AG20443 (cell line): ENCODE data around the gene PLEKHG3.

Source experiments
- DNase-seq: peaks from one replicate; pipeline ENCODE4 v3.0.0; 2012; ENCODE audit warnings: low spot score, mixed read lengths

Gene PLEKHG3

GRCh38 chr14:64707661-64708060 is 3.4 kb downstream of the PLEKHG3 start:
- peak; percentile 49 for DNase-seq

- no peak for DNase-seq
Measured at GRCh38 chr14:64708148-64709004, 4.2 kb downstream of the PLEKHG3 start.

- no peak for DNase-seq
Measured at GRCh38 chr14:64709126-64709525, 4.9 kb downstream of the PLEKHG3 start.

GRCh38 chr14:64711039-64711438 is 6.8 kb downstream of the PLEKHG3 start:
- DNase-seq, result no peak

- no peak for DNase-seq
Measured at GRCh38 chr14:64713677-64714076, 9.5 kb downstream of the PLEKHG3 start.

- DNase-seq, result no peak
Measured at GRCh38 chr14:64714432-64715025, 10.3 kb downstream of the PLEKHG3 start.

- no peak for DNase-seq
Measured at GRCh38 chr14:64715146-64715627, 11.0 kb downstream of the PLEKHG3 start.

GRCh38 chr14:64715628-64716412 is 11.6 kb downstream of the PLEKHG3 start:
- no peak for DNase-seq

GRCh38 chr14:64717870-64718269 is 13.6 kb downstream of the PLEKHG3 start:
- no peak for DNase-seq

GRCh38 chr14:64718762-64719161 is 14.5 kb downstream of the PLEKHG3 start:
- no peak for DNase-seq

GRCh38 chr14:64719601-64720000 is 15.4 kb downstream of the PLEKHG3 start:
- DNase-seq, result no peak

GRCh38 chr14:64720131-64720576 is 15.9 kb downstream of the PLEKHG3 start:
- peak; percentile 56 for DNase-seq

- DNase-seq, result peak; percentile 83
Measured at GRCh38 chr14:64721391-64721791, 17.2 kb downstream of the PLEKHG3 start.

- DNase-seq, result no peak
Measured at GRCh38 chr14:64721899-64722298, 17.7 kb downstream of the PLEKHG3 start.

- DNase-seq, result no peak
Measured at GRCh38 chr14:64722842-64723447, 18.7 kb downstream of the PLEKHG3 start.

GRCh38 chr14:64723691-64724577 is 19.7 kb downstream of the PLEKHG3 start:
- DNase-seq, result no peak

GRCh38 chr14:64724578-64724930 is 20.3 kb downstream of the PLEKHG3 start:
- no peak for DNase-seq

GRCh38 chr14:64725261-64725815 is 21.1 kb downstream of the PLEKHG3 start:
- no peak for DNase-seq

GRCh38 chr14:64725879-64726584 is 21.8 kb downstream of the PLEKHG3 start:
- no peak for DNase-seq

- no peak for DNase-seq
Measured at GRCh38 chr14:64726585-64726890, 22.3 kb downstream of the PLEKHG3 start.
